Body of pancreas (tissue), 4 donors: ENCODE data around the gene ITIH3.

Source experiments
- POLR2A ChIP-seq, 3 donors: fragments of 450-650 bp; IDR thresholded peaks; one replicate each; pipeline ENCODE4 v1.6.1; 2016; ENCODE audit warnings: antibody characterized with exemption in 3 of 3, mild to moderate bottlenecking in 2 of 3
- TF ChIP-seq, protein P1 (sequence below), 7 experiments: fragments of 450-650 bp in 4 of 7; fragments of 200-600 bp in 3 of 7; sonication (generic) in 3 of 7; IDR thresholded peaks; one replicate each; pipeline ENCODE4 v1.5.1; 2016 to 2019; ENCODE audit warnings: antibody characterized with exemption in 7 of 7

DNA sequence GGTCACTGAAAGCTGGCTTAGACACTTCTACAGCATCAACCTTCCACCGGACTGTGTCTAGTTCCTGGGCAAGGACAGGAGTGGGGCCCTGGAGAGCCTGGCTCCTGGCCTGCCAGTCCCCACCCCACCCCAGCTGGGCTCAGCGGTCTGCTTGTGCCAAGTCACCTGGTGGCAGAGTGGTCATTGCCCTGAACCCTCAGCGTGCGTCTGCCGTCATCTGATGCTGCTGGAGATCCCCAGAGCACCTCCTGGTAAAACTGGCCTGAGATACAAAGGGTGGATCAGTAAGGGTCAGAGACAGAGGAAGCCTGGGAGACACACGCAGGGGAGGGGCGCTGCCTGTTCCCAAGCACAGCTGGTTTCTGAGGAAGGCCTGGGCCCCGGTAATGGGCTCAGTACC lies 19.2 kb downstream of the ITIH3 start:
- TF ChIP-seq POLR2A (IDR thresholded peaks at IDR 0.05), result no peak
- TF ChIP-seq, protein P1, sequence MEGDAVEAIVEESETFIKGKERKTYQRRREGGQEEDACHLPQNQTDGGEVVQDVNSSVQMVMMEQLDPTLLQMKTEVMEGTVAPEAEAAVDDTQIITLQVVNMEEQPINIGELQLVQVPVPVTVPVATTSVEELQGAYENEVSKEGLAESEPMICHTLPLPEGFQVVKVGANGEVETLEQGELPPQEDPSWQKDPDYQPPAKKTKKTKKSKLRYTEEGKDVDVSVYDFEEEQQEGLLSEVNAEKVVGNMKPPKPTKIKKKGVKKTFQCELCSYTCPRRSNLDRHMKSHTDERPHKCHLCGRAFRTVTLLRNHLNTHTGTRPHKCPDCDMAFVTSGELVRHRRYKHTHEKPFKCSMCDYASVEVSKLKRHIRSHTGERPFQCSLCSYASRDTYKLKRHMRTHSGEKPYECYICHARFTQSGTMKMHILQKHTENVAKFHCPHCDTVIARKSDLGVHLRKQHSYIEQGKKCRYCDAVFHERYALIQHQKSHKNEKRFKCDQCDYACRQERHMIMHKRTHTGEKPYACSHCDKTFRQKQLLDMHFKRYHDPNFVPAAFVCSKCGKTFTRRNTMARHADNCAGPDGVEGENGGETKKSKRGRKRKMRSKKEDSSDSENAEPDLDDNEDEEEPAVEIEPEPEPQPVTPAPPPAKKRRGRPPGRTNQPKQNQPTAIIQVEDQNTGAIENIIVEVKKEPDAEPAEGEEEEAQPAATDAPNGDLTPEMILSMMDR (IDR thresholded peaks at IDR 0.05), result no peak
